Measurements from ENCODE around the gene ADAMTS8.
"Not testable (repeated sequence)": the region's sequence is repeated elsewhere in the genome, so short reads cannot be mapped to it uniquely, and the experiment has no call there.

The ADAMTS8 gene

DNA sequence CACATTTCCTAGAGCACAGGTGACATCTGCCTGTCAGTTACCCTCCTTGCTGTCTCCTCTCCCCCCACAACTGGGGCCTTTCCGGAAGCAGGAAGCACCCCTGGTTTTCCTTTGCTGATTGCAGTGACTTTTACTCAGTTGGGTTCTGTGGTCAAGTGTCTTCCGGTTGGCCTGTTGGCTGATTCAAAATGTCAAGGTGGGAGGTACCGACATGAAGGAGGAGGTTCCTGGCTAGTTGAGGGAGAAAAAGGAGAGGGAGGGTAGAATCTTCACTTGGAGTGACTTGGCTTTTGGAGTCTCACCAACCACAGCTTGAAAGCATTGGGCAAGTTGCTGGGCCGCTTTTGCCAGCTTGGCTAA lies 10.7 kb upstream of the ADAMTS8 start:
- no peak for FAIRE-seq

GRCh38 chr11:130438401-130439159 lies 10.2 kb upstream of the ADAMTS8 start:
- DNase-seq (ENCODE audit: low spot score), result not testable (repeated sequence)

More for the DNA sequence above, 10.7 kb upstream of the ADAMTS8 start:
- DNase-seq (ENCODE audit: low spot score), result no peak

GRCh38 chr11:130437848-130438247 lies 9.4 kb upstream of the ADAMTS8 start:
- FAIRE-seq (no peak), DNase-seq (ENCODE audit: low spot score) (no peak)

More at GRCh38 chr11:130438401-130439159, 10.2 kb upstream of the ADAMTS8 start:
- not testable (repeated sequence) for FAIRE-seq

DNA sequence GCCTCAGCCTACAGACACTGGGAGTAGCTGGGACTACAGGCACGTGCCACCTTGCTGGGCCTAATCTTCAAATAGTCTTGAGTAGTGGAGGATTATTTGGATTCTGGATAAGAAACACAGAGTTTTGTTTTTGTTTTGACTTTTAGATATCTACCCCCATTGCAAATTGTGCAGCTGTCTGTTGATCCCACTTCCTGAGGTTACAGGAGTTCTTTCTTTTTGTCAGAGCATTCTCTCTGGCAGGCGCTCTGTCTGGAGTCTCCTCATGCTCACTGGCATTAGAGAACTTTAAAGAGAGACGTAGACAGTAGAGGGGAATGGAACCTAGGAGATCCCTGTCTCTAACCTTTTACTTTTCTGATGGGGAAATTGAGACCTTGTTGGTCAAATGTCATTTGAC lies 7.8 kb upstream of the ADAMTS8 start:
- DNase-seq (ENCODE audit: low spot score) (no peak), FAIRE-seq (no peak)

DNA sequence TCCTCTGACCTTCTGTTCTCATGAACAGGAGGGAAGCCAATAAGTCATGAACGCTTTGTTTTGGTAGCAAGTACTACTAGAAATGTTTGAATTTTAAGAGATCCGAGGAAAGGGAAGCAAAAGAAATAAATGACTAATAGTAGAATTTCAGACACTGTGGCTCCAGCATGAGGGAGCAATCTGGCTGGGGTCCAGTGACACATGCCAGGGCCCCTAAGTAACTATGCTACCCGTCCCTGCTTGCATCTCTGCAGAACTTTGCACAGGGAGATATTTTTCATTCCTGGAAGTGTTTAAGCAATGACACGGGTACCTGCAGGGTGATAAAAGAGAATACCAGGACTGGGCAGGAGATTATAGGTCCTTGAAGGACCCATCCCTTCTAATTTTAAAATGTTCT lies 7.3 kb upstream of the ADAMTS8 start:
- peak; percentile 78 for DNase-seq (ENCODE audit: low spot score)
- peak; percentile 53 for FAIRE-seq

- FAIRE-seq, result peak; percentile 69
- DNase-seq (ENCODE audit: low spot score), result peak; percentile 61
Observed at GRCh38 chr11:130434521-130435223, 6.3 kb upstream of the ADAMTS8 start.

DNA sequence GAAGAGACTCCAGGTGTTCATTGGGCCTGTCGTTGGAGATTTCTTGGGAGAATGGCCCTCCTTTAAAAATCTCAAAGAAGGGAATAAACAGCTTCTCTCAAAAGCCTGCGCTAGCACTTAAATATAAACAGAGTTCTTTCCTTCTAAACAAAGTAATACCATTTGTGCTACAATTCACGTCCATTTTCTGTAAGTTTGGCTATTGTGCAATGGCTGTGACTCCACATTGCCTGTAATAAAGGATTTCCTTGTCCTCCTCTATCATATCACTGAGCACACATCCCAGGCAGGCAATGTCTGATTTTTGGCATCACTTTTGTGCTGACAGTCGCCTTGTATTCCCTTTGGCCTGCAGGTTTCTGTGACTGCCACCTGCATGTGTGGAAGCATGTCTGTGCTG lies 4.9 kb upstream of the ADAMTS8 start:
- DNase-seq (ENCODE audit: low spot score) (no peak), FAIRE-seq (no peak)

GRCh38 chr11:130431801-130432200 lies 3.4 kb upstream of the ADAMTS8 start:
- FAIRE-seq, result no peak

GRCh38 chr11:130431331-130431773 lies 2.9 kb upstream of the ADAMTS8 start:
- peak; percentile 24 for DNase-seq (ENCODE audit: low spot score)
- no peak for FAIRE-seq

More at GRCh38 chr11:130431801-130432200, 3.4 kb upstream of the ADAMTS8 start:
- no peak for DNase-seq (ENCODE audit: low spot score)

DNA sequence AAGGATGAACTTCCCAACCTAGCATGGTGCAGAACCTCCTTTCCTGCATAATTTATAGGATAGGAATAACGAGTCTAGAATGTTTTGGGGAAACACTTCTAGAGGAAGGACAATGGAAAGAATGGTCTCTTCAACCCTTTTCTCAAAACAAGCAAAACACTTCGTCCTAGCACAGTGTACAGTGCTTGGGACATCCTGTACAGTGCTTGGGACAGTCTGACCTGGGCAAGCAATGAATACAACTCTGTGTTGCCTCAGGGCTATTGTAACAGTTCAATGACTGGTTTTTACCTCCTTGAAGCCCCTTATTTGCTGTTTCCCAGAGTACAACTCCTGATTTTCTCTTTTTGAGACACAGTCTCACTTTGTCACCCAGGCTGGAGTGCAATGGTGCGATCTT lies 1.6 kb upstream of the ADAMTS8 start:
- FAIRE-seq (no peak), DNase-seq (ENCODE audit: low spot score) (no peak)

GRCh38 chr11:130429120-130429681 lies 792 bp upstream of the ADAMTS8 start:
- DNase-seq (ENCODE audit: low spot score), result no peak
- no peak for FAIRE-seq

GRCh38 chr11:130427581-130428315 lies 661 bp downstream of the ADAMTS8 start:
- FAIRE-seq, result no peak
- no peak for DNase-seq (ENCODE audit: low spot score)

GRCh38 chr11:130426837-130427341 lies 1.5 kb downstream of the ADAMTS8 start:
- DNase-seq (ENCODE audit: low spot score), result no peak
- FAIRE-seq, result no peak

- FAIRE-seq (no peak), DNase-seq (ENCODE audit: low spot score) (no peak)
Observed at GRCh38 chr11:130426223-130426836, 2.1 kb downstream of the ADAMTS8 start.

DNA sequence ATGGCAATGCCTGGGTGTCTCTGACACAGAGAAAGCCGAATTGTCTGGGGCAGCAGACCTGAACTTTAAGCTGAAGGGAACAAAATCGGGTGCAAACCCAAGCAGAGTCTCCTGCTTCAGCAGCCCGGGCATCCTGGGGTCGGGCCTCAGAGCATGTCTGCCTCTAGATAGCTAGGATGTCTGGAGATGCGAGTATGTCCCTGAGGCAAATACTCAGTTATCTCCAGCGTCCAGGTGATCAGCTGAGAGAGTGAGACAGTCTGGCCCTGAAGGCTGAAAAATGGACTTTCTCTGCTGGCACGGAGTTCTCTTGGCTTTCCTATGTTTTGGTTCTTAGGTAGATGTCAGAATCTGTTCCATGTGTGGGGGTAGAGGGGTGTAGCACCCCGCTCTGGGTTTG lies 3.3 kb downstream of the ADAMTS8 start:
- DNase-seq (ENCODE audit: low spot score), result no peak

DNA sequence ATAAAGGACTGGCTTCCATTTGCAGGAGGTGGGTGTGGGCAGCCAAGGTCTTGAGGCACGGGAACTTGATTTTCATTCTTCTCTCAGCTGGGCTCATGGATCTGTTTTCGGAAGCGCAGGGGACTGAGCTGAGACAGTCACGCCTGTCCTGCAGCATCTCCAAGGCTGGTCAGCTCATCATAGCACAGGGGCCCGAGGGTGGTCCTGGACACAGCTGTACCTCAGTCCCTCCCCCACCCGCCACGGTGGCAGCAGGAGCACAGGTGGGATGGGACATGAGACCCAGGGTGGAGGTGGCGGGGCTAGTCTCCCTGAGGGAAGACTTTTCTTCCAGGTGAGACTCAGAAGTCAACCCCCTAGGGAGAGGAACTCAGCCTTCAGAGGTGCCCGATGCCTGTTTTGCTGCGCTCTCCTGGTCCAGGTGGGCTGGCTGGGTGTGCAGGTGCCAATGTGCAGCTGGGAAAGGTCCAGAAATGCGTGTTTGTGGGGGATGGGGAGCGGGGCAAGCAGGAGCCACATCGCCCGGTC lies 3.7 kb downstream of the ADAMTS8 start:
- FAIRE-seq, result no peak
- no peak for DNase-seq (ENCODE audit: low spot score)

More for the DNA sequence above, 3.3 kb downstream of the ADAMTS8 start:
- FAIRE-seq, result no peak

DNA sequence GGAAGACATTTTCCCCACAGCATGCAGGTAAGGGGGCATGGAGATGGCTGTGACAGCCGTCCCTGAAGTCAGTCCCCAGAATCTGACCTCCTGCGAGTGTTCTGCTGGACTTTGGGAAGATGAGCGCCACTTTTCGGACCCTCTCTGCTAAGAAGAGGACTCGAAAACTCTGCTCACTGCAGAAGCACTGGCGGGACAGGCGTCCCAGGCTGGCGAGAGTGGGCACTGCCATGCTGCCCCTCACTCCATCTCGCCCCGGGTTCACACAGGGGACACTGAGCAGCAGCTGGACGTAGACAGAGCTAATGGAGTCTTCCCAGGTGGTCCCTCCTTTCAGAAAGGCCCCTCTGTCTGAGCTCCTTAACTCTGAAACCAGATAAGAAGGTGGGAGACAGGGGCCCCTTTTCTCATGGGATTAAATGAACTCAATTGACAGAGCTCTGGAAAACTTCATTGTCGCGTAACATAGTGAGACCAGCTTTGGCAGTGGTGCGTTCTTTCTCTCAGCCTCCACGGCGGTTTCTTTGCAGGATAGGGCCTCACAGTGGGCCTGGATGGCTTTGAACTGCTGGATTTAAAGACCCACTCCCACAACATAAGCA lies 4.8 kb downstream of the ADAMTS8 start:
- no peak for FAIRE-seq
- no peak for DNase-seq (ENCODE audit: low spot score)

GRCh38 chr11:130422251-130422995 lies 6.0 kb downstream of the ADAMTS8 start:
- DNase-seq (ENCODE audit: low spot score), result no peak
- FAIRE-seq, result no peak

DNA sequence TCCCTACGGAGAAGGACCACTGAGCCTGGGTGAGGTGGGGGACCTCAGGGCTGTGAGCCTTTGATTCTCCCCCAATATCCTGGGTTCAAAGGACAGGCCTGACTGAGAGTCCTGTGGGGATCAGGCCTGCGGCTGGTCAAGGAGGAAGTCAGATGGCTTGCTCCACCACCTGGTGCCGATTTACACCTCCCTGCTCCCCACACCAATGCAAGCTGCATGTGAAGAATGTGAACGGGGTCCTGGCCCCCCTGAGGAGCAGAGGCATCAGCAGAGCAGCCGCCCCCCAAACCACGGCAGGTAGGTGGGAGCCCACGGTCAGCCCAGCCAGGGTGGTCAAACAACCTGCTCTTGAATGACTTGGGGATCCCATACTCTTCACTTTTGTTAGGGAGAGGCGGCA lies 6.7 kb downstream of the ADAMTS8 start:
- no peak for FAIRE-seq
- no peak for DNase-seq (ENCODE audit: low spot score)

GRCh38 chr11:130421199-130421585 lies 7.2 kb downstream of the ADAMTS8 start:
- DNase-seq (ENCODE audit: low spot score), result no peak
- FAIRE-seq, result no peak
